HG03520 (cell line): ENCODE data around the gene SF3B4.
"Not testable (repeated sequence)": the region's sequence is repeated elsewhere in the genome, so short reads cannot be mapped to it uniquely, and the experiment has no call there.

Source experiments
- ATAC-seq: cut with Tn5 transposase; IDR thresholded peaks from one replicate; pipeline ENCODE4 v1.9.1; 2021; ENCODE audit warnings: mild to moderate bottlenecking, moderate library complexity; ENCODE audit not compliant: unreplicated experiment

The SF3B4 gene

DNA sequence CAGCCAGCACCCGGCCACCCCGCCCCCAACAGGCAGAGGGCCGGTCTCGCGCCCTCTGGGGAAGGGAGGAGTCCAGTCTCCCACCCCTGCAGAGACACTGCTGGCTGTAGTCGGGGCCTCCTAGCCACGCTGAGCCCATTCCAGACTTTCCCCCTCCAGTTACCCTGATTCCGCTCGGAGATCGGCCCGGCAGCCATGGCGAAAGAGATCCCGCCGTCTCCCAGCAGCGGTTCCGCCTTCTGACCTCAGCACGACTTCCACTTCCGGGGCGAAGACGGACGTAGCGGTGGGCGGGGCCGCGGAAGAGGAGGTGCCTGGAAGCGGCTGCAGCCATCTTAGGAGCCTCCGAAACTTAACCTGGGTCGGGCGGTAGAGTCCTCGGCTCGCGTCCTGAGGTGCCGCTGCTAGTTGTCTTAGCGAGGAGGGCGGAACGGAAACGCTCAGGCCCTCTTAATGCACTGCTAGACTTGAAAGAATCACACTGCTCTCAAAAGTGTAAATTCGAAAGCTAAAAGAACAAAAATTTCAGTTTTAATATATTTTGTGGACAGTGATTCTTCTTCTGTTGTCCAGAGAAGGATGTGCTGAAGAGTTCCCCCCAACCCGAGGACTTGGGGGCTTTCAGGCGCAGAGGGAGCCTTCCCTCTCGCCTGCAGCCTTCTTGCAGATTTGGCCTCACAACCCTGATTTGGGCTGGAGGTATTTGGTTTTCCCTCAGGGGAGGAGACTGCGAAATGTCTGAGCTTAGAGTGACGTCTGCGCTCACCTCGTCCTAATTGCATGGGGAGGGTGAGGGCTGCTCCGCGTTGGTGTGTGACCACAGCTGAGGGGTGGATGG lies at the start of gene SF3B4:
SF3B4 (minus strand) TSS at position 241 of the 838 bp plus-strand sequence; CDS start at position 197, 44 bp downstream.
- ATAC-seq, result peak; percentile 84

DNA sequence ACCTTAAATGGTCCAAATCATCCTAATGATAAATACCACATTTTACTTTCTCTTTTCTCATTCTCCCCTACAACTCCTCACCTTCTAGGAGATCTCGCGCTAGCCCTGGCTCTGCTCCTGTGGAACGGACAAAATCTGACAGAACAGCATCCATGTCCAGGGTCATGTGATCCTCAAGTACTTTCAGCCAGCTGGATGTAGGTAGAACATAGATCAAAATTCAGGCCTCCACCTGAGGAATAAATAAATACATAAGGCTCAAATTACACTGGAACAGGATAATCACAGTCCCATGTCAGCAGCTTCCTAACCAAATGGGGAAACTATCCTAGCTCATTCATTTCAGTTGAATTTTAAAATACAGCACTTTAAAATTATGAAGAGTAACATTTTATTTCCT lies 49.7 kb upstream of the SF3B4 start:
- ATAC-seq, result no peak

- ATAC-seq, result no peak
Observed at GRCh38 chr1:149972547-149972946, 44.9 kb upstream of the SF3B4 start.

DNA sequence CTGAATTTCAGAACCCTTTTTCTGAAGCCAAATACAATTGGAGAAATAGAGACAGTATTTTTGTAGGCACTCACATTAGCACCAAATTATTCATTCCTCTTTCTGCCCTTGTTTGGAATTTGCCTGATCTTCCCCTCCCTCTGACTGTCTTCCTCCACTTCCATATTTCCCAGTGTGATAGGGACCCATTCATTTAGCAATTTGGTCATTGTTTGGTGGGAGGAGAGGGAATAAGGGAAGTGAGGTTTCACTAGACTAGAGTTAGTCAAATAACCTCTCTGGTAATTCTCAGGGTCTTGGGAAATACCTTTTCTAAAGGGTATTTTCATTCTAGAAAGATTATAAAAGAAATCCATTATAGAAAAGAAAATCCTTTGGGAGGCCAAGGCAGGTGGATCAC lies 40.0 kb upstream of the SF3B4 start:
- ATAC-seq, result no peak

GRCh38 chr1:149967041-149967440 lies 39.4 kb upstream of the SF3B4 start:
- ATAC-seq, result no peak

DNA sequence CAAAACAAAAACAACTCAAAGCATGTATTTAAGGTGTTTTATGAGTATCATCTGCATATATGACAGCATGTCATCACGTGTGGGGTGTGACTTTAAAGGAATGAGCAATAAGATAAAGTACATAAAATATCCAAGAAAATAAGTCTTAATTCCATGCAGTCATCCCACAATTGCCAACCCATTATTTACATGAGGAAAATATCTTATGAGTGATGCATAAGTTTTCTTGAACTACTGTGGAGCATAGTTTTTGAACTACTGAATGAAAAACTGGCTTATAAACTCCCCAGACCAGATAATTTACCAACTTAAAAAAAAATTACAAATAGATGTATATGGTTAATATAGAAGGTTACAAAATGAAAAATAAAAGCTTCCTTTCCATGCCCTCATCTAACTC lies 38.8 kb upstream of the SF3B4 start:
- ATAC-seq, result no peak

DNA sequence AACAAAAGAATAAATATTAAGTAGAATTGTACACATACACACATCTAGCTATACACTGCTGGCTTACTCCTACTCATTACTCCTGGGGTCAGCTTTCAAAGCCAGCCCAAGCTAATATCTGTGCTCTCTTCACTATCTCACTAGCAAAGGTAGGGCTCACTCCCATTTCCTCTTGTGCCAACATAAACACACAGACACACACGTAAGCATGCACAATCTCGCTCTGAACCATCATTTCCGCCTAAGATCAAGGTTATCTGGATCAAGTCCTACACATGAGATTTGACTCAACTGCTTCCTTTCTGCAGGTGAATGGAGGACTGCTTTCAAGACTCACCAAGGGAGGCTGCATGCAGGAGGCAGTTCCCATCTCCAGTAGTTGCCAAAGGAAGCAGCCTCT lies 37.8 kb upstream of the SF3B4 start:
- no peak for ATAC-seq

DNA sequence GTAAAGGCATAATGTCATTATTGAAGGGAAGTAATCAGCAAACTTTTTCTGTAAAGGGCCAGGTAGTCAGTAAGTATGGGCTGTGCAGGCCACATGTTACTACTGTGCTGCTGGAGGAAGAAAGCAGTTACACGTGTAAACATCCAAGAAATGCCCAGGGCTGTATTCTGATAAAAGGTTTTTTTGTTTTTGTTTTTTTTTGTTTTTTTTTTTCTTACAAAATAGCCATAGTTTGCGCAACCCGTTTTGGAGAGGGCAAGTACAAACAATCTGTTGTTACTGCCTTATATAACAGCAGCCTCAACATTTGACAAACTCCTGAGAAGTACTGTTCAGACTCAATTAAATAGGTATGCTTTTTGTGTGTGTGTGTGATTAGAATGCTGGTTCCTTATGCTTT lies 35.8 kb upstream of the SF3B4 start:
- no peak for ATAC-seq

GRCh38 chr1:149962736-149963135 lies 35.1 kb upstream of the SF3B4 start:
- no peak for ATAC-seq

DNA sequence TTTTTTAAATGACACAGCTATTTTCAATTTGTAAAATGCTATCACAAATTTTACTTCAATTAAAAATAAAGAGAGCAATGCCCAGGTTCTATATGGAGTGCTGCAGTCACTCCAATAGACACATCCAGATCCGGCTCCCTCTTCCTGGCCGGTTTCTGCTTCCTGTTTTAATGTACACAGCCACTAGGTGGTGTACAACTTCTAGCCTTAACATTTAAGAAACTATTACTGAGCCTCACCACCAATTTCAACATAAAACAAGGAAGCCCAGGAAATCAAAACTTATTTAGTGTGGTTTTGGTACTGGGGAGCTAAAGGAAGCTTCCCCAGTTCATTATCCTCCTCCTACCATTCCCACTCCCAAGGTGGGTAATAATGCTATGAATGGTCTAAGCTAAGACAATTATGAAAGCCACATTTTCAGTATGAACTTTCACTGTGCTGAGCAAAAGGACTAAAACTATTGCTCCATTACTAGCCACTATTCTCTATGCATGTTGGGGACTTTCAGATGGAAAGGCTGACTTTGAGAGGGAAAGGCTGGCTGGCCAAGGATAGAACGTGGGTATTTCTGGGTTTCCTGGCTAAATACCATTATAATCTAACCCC lies 34.5 kb upstream of the SF3B4 start:
- ATAC-seq, result no peak

DNA sequence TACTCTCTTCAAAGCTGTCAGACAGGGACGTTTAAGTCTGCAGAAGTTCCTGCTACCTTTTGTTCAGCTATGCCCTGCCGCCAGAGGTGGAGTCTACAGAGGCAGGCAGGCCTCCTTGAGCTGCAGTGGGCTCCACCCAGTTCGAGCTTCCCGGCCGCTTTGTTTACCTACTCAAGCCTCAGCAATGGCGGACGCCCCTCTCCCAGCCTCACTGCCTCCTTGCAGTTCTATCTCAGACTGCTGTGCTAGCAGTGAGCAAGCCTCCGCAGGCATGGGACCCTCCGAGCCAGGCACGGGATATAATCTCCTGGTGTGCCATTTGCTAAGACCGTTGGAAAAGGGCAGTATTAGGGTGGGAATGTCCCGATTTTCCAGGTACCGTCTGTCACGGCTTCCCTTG lies 29.9 kb upstream of the SF3B4 start:
- not testable (repeated sequence) for ATAC-seq

- ATAC-seq, result no peak
Observed at GRCh38 chr1:149949911-149950310, 22.3 kb upstream of the SF3B4 start.

GRCh38 chr1:149945206-149945605 lies 17.6 kb upstream of the SF3B4 start:
- no peak for ATAC-seq

- ATAC-seq, result no peak
Observed at GRCh38 chr1:149942885-149943284, 15.3 kb upstream of the SF3B4 start.

DNA sequence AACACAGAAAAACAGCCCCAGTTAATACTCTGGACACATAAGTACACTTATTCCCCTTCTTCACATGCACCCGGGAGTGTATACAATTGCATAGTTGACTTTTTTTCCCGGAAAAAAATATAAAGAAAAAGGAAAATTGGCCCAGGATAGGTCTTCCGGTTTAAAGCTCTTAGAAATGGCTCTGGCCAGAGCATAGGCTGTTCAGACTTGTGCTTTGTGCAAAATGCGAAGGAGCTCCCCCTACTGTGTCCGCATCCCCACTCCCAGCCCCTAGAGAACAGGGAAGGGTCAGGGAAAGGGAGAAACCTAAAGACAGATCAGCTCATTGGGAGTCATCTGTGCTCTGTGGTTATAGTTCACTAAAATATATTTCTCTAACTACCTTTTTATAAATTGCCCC lies 14.6 kb upstream of the SF3B4 start:
- ATAC-seq, result no peak

GRCh38 chr1:149940427-149940826 lies 12.8 kb upstream of the SF3B4 start:
- no peak for ATAC-seq

- ATAC-seq, result not testable (repeated sequence)
Observed at GRCh38 chr1:149938668-149939003, 11.0 kb upstream of the SF3B4 start.

DNA sequence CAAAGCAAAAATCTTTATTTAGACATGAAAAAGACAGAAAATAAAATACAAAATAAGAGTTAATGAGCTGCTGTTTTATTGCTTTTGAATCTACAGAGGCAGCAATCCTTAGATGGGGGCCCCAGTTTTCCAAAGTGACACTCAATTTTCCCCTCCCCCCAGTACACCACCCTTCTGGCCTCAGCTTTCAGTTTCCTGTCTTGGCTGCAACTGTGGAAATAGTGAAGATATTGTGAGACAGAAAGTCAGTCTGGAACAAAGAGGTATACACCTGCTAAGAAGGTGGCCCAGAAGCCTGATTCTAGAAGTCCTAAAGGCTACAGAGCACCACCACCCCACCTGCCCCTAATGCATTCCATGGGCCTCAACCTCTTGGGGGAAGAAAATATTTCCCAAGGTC lies 10.2 kb upstream of the SF3B4 start:
- no peak for ATAC-seq

DNA sequence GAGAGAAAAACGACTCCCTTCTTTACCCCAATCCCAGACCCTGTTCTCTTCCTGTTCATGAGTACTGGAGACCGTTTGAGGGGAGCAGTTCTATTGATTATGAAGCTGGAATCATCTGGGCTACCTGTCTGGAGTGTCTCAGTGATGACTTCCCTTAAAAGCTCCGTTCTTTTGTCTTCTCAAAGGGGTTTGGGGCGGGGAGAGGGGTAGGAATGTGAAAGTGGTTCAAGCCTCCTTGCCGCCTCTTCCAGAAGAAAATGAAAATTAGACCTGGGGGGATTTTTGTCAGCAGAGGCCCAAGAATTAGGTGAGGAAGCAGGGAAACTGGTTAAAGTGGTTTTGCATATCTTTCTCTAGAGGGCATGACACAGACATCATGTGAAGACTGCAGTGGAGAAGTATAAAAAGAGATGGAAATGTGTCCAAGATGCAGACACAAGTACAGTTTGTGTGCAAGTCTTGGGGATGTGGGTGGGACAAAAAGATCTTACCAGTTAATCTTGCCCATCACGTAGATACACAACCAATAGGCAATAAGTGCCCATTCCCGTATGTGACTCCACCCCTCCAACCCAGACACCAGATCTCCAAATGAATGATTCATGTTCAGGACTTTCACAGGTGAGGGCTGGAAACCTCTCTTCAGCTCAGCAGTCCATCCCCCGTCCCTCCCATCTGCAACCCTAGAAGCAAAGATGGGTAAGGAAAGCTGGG lies 9.5 kb upstream of the SF3B4 start:
- no peak for ATAC-seq

DNA sequence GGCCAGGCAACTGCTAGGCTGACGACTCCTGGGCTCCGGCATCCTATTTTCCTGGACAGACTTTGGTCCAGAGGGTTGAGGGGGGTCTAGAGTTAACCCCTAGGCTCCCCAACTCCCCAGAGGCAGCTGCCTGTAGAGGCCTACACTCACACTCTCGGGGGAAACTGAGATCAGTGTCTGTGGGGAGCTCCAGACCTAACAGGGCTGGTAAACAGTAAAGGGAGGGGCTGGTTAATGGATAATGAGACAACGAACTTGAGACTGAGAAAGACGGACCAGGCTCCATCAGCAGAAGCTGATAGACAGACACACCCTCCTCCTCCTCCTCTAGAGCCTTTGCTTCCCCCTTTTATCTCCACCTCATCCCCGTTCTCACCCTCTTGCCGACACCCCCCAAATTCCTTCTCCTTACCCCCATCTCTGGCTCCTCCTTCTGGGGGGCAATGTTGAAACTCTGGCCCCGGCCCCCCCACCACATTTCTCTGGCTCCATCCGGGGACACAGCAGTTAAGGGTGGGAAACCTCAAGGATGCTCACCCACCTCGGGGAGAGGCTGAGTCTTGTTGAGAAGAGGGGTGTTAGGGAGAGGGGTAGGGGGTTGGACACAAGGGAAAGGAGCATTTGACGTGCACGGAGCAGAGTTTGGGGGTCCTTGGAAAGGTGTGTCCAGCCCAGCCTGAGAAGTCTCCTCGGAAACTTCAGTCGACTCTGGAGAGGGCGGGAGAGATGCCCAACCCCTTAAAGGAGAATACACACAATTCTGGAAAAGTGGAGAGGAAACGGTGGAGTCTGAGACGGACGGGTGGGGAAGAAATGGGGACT lies 8.8 kb upstream of the SF3B4 start, which contains the start of gene MTMR11:
MTMR11 (minus strand) TSS at position 710 of the 822 bp plus-strand sequence; CDS start at position 478, 232 bp downstream.
- no peak for ATAC-seq

GRCh38 chr1:149934356-149934755 lies 6.8 kb upstream of the SF3B4 start:
- ATAC-seq, result no peak
